Activated CD4-positive, CD25-positive, alpha-beta regulatory T cell (primary cell): ENCODE measurements around the gene SPOCK2.

Source experiments
- DNase-seq, 4 experiments: peaks; one replicate each; lab custom pipeline; 2025; lab: John Stamatoyannopoulos, UW

SPOCK2 gene

DNA sequence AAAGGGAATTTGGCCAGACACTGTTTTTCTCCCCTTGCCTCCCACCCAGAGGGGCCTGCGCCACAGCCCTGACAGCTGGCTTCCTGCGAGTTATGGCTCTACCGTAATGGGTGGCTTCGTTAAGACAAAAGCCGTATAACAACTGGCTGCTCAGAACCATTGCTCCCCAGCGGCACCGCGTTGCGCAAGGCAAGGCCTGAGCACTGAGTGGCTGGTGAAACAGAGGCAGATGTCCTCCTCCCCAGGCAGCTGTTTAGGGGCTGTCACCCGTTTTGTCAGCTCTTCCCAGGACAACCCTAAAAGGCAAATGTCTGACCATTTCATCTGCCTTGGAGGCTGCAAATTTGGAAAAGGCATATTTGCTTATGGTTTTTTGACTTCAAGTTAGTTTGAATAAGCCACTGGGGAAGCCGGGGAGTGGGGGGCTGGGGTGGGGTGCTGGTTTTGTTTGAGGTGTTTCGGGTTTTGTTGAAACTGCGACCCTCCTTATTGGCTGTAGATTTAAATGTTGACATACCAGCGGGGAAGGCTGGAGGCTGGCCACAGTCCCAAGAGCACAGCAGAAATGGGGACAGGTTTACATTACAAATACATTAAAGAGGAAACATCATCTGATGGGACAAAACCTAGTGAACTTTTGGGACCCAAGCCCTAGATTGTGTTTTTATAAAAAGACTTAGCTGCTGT lies 681 bp upstream of the SPOCK2 start:
- peak in 1 of 4 experiments; percentile 23 for DNase-seq

DNA sequence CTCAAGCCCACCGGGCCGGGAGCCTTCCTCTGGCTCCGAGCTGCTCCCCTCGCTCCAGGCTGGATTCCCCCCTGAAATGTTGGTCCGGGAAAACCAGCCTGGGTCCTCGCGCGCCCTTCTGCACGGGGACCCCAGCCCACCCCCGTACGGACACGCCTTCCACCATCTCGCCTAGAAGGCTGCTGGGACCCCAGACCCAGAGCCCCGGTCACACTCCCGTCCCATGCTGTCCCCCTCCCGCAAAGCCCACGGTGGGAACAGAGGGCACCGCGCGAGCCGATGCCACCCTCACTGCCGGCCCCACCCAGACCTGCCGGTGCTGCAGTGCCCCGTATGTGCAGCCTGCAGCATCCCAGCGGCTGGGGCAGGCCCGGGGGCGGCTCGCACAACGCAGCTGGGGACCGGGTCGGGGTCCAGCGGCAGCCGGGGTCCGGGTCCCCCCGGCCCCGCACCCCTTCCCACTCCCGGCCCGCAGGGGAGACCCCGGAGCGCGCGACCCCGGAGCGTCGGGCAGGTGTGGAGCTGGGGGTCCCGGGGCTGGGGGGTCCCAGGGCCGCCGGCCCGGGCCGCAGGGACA lies 871 bp downstream of the SPOCK2 start:
- DNase-seq, result peak in 2 of 4 experiments; percentile 41 to 51

DNA sequence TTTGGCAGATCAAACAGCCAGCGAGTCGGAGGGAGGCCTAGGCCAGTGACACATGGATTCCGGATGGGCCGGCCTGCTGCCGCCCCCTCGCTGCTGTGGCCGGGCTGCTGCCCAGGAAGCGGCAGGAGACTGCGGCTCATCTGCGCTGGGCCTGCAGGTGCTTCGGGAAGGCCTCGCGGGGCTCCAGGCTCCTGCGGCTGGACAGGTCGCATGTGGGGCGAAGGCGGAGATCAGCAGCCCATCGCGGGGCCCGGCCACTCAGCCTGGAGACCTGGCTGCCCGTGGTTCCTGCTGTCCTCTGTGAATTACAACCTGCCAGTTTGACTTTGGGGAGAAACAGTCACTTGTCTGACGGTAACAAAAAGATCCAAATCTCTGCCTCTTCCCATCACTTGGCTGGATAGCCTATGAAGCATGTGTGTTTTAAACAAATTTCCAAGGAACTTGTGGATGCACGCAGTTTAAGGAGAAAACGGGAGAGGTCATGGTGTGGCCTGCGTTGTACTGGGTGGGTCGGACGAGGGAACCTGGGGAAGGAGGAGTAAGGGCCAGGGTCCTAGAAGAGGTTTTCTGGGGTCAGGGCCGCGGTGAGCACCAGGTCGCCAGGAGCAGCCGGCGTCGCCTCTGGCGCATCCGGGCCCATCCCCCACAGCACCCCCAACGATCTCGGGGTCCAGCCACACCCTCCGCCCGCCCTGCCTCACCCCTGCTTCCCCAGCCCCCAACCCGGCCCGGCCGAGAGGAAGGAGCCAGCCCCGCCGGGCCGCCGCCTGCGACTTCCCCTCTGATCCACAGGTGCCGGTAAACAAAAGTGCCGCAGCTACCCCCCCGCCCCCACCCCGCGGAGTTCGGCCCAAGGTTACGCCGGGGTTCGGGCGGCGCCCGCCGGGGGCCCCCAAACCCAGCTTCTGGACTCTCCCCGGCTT lies 1.6 kb downstream of the SPOCK2 start:
- peak in 3 of 4 experiments; percentile 28 to 65 (median 62) for DNase-seq

DNA sequence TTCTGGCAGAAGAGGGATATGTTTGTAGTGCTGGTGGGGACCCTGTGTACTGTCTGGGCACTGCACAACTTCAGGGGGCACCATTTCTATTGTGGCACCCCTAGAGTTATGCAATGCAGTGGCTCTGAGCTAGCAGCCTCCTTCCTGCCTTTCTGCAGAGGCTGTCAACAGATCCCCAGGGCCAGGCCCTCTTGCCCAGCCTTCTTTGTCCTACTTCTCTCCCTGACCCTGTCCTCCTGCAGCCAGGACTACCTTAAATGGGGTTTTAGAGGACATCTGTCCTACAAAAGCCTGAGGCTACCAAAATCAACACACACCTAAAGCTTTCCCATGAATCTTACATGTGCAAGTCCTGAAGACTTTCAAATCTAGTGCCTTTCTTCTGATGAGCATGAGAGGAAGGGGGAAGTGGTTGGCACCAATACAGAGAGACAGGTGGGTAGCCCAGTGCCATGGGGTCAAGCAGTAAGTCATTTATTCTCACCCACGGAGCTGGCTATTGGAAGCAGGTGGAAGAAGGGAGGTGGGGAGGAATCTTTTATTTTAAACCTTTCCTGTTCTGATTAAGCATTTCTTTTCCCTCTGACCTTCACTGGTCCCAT lies 2.4 kb downstream of the SPOCK2 start:
- DNase-seq, result no peak

- DNase-seq, result no peak
Measured at GRCh38 chr10:72085166-72085565, 3.2 kb downstream of the SPOCK2 start.

DNA sequence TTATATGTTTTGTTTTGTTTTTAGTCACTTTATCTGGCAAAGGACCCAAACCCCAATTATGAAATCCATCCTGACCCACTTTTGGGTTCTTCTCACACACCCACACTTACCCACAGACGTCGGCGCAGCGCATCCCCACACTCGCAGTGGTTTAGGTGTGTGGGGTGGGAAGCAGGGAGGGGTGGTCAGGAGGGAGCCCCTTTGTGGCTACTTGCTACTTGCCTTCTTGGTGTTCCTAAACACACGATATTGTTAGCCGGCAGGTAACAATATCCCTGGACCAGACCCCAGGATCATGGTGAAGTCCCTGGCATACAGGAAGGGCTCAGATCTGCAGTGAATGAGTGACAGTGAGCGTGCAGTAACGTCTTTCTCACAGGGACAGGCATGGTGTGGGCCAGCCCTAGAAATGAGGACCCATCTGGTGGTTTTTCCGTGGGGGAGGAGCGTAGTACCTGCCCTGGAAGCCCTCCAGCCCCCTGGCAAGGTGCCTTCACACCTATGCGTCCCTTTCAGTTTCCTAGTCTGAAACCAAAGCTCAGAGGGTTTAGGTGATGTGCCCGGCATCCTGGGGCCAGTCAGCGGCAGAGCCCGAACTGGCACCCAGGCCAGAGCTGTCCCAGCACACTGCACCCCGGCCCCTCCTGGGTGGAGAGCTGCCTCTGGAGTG lies 4.4 kb downstream of the SPOCK2 start:
- DNase-seq, result peak in 2 of 4 experiments; percentile 27 to 29

GRCh38 chr10:72082856-72083789 lies 5.2 kb downstream of the SPOCK2 start:
- DNase-seq, result no peak

- DNase-seq, result no peak
Measured at GRCh38 chr10:72081772-72082590, 6.4 kb downstream of the SPOCK2 start.

GRCh38 chr10:72081210-72081609 lies 7.1 kb downstream of the SPOCK2 start:
- no peak for DNase-seq

- no peak for DNase-seq
Measured at GRCh38 chr10:72080042-72080975, 8.0 kb downstream of the SPOCK2 start.

DNA sequence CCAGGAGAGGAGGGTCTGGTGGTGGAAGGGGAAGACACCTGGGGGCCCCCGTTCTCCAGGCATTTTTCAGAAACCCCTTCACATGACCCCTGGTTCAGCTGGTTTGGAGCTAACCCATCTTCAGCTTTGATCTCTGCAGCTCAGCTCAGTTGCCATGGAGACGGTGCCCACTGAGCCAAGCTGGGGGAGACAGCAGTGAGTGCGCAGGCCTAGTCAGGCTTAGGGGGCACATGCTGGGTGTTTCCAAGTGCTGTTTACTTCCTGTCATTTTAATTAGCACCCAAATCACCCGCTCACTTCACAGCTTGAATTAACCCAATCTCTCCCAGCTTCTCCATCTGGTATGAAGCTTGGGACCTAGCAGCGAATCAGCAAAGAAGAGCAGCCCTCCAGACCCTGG lies 9.0 kb downstream of the SPOCK2 start:
- DNase-seq, result peak in 2 of 4 experiments; percentile 41 to 54

DNA sequence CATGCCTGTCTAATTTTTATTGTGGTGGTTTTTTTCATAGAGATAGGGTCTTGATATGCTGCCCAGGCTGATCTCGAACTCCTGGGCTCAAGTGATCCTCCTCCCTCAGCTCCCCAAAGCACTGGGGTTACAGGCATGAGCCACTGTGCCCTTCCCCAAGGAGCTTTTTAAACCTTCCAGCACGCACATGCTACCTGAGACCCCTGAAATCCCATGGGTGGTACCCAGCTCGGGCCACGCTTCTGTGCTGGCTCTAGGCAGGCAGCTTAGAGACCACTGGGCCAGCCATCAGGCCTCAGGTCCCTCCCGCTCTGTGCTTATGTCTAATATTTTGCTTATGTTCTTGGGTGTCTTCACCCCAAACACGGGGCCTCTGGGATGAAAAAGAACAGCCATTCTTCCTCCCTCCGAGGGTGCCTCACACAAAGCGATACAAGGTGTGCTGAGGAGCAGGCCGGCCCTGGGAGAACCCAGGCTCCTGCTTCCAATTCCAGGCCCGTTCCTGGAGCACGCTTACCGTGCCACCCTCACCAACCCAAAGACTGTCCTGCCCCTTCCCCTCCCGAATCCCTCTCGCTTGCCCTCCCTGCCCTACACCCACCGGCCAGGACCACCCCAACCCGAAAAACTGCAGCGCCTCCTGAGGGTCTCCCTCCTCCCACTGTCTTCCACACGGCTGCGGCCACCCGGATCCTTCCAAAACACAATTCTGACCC lies 10.9 kb downstream of the SPOCK2 start:
- DNase-seq, result no peak

- no peak for DNase-seq
Measured at GRCh38 chr10:72076756-72077155, 11.6 kb downstream of the SPOCK2 start.

DNA sequence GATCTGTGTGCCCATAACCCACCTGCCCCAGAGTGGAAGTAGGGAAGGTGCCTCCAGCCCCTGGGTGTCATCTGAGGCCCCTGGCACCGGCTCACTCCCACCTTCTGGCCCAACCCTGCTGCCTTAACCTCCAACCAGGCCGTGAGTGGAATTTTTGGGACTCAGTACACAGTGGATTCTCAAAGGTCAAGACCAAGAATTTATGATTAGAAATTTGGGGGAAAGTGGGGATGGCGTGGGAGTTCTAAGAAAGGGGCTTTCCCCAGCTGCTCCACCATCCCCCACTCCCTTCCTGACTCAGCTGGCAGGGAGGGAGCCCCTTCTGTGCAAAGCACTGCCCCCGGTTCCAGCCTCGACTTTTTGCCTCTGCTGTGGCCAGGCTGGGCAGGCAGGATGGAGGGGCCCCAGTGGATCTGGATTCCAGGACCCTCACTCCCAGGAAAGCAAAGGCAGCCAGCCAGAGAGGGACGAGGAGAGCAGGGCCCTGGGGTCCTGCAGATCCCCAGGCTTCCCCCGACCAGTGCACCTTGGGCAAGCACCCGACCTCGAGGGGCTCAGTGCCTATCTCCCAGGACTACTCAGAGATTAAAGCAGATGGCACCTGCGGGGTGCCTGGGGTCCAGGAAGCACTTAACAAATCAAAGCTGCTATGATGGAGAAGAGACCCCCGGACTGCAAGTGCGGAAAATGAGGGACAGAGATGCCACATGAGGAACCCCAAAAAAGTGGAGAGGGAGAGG lies 12.8 kb downstream of the SPOCK2 start:
- no peak for DNase-seq

DNA sequence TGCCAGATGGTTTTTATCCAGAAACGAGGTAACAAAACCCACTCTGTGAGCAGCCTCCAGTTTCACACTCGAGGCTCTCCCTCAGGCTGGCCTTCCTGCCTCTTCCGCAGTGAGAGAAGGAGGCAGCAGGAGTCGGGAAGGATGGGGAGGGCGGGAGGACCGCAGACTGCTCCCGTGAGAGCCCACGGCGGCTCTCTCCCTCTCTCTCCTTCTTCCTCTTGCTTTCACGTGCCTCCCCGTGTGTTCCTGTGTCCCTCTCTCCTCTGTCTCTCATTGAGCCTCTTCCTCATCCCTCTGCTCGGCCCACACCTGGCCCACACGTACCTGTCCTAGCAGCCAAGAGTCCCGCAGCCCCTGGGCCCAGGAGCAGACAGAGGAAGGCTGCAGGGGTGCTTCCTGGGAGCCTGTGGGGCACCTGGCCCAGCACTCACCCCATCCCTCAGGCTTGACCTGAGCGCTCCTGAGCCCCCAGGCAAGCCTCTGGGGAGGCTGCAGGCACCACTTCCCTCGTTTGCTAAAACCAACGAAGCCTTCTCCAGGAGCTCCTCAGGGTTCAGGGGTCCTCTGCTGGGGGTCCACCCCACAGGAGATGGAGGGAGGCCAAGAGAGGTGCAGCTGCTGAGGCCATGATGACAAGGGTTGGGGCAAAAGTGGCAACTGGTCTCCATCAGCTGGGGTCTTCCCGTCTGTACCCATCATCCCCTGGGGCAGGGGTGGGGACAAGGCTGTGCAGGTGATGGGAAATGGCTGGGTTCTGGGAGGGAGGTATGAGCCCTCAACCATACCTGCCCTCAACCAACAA lies 13.6 kb downstream of the SPOCK2 start:
- DNase-seq, result no peak
